Ascending aorta (tissue), 2 donors: ENCODE data around the gene BCL10. TPM values are rescaled to one million over a fixed set of nuclear protein-coding genes. Genes with fewer than 3 reads are reported as not detected.
A peak's percentile ranks its signal among the peaks of the same experiment; 100 is the strongest.

ENCODE experiments used
- DNase-seq, 2 donors: peaks; one replicate each; pipeline ENCODE4 v3.0.0-alpha.2; 2019; ENCODE audit warnings: low spot score in 2 of 2
- H3K27ac ChIP-seq, 2 donors: fragments of 200-600 bp; sonication (generic); one replicate each; pipeline ENCODE4 v1.5.1; 2016 to 2017; ENCODE audit warnings: mild to moderate bottlenecking in 1 of 2
- H3K27me3 ChIP-seq: fragments of 200-600 bp; sonication (generic); one replicate; pipeline ENCODE4 v1.5.1; 2017
- H3K36me3 ChIP-seq, 2 donors: fragments of 200-600 bp; sonication (generic); one replicate each; pipeline ENCODE4 v1.5.1; 2016
- H3K4me1 ChIP-seq, 2 donors: fragments of 200-600 bp; sonication (generic); one replicate each; pipeline ENCODE4 v1.5.1; 2016 to 2017; ENCODE audit warnings: mild to moderate bottlenecking in 1 of 2
- H3K4me3 ChIP-seq, 2 donors: fragments of 200-600 bp; sonication (generic); one replicate each; pipeline ENCODE4 v1.5.1; 2016 to 2017; ENCODE audit warnings: mild to moderate bottlenecking in 1 of 2
- H3K9me3 ChIP-seq, 2 donors: fragments of 200-600 bp; sonication (generic); one replicate each; pipeline ENCODE4 v1.5.1; 2016
- intact Hi-C: fragments of 100-400 bp; cut with DNase I; formaldehyde crosslinking; loops from one replicate; pipeline ENCODE4 v1.15.1; 2023
- total RNA-seq: library from RNA; depleted of rRNA; stranded (reverse); fragments of >200 nt; gene quantifications from one replicate; pipeline ENCODE4 v1.1.0, GENCODE V29; 2016
- TF ChIP-seq, protein P1 (sequence below), 3 experiments: fragments of 200-600 bp in 2 of 3; fragments of 450-650 bp in 1 of 3; sonication (generic) in 2 of 3; IDR thresholded peaks; one replicate each; pipeline ENCODE4 v1.5.1; 2016 to 2019; ENCODE audit warnings: antibody characterized with exemption in 3 of 3, mild to moderate bottlenecking in 1 of 3, moderate library complexity in 1 of 3

BCL10 gene
- total RNA-seq, 1 donor from 2014 or later = 3.7 TPM

GRCh38 chr1:85220756-85221201 lies 55.7 kb downstream of the BCL10 start:
- TF ChIP-seq, protein P1, sequence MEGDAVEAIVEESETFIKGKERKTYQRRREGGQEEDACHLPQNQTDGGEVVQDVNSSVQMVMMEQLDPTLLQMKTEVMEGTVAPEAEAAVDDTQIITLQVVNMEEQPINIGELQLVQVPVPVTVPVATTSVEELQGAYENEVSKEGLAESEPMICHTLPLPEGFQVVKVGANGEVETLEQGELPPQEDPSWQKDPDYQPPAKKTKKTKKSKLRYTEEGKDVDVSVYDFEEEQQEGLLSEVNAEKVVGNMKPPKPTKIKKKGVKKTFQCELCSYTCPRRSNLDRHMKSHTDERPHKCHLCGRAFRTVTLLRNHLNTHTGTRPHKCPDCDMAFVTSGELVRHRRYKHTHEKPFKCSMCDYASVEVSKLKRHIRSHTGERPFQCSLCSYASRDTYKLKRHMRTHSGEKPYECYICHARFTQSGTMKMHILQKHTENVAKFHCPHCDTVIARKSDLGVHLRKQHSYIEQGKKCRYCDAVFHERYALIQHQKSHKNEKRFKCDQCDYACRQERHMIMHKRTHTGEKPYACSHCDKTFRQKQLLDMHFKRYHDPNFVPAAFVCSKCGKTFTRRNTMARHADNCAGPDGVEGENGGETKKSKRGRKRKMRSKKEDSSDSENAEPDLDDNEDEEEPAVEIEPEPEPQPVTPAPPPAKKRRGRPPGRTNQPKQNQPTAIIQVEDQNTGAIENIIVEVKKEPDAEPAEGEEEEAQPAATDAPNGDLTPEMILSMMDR (IDR thresholded peaks at IDR 0.05) = no peak
- H3K36me3 ChIP-seq = no peaks in the 10 kb centered on the region
- peak overlapping the region; percentile 39 to 59 for H3K27ac ChIP-seq
- H3K27me3 ChIP-seq = no peaks in the 10 kb centered on the region
- H3K4me1 ChIP-seq = peaks cover 3 to 10% of the 10 kb centered on the region in 2 donors
- intact Hi-C loops = no loop called here
- DNase-seq = no peak
- H3K4me3 ChIP-seq = no peak overlapping the region
- no peaks in the 10 kb centered on the region for H3K9me3 ChIP-seq

- no peaks in the 10 kb centered on the region for H3K27me3 ChIP-seq
- peaks cover 3 to 8% of the 10 kb centered on the region in 2 donors for H3K4me1 ChIP-seq
- intact Hi-C loops = no loop called here
- peak overlapping the region; percentile 39 to 59 for H3K27ac ChIP-seq
- no peaks in the 10 kb centered on the region for H3K36me3 ChIP-seq
- no peaks in the 10 kb centered on the region for H3K9me3 ChIP-seq
- TF ChIP-seq, protein P1 (IDR thresholded peaks at IDR 0.05) = no peak
- no peak overlapping the region for H3K4me3 ChIP-seq
- DNase-seq = no peak
These were observed 56.4 kb downstream of the BCL10 start for GRCh38 chr1:85219853-85220610.

DNA sequence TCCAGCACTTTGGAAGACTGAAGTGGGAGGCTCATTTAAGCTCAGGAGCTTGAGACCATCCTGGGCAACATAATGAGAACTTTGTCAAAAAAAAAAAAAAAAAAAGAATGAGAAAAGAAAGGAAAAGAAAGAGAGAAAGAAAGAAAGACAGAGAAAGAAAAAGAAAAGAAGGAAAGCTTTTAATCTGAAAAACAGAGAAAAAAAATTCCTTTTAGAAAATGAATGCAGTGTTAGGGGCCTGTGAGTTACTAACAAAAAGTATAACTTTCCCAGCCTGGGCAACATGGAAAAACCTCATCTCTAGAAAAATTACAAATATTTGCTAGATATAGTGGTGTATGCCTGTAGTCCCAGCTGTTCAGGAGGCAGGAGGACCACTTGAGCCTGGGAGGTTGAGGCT lies 59.7 kb downstream of the BCL10 start:
- H3K36me3 ChIP-seq = no peaks in the 10 kb centered on the region
- no peaks in the 10 kb centered on the region for H3K9me3 ChIP-seq
- no peak for DNase-seq
- H3K27ac ChIP-seq = no peak overlapping the region
- no peaks in the 10 kb centered on the region for H3K27me3 ChIP-seq
- H3K4me3 ChIP-seq = no peak overlapping the region
- peaks cover 3% of the 10 kb centered on the region in 2 donors for H3K4me1 ChIP-seq
- intact Hi-C loops = no loop called here
- TF ChIP-seq, protein P1 (IDR thresholded peaks at IDR 0.05) = no peak

Other genes starting within 250 kb of the BCL10 start
- gene MCOLN3, start 228.1 kb downstream of the BCL10 start, total RNA-seq = 0.32 TPM
- gene SYDE2, start 75.6 kb downstream of the BCL10 start, total RNA-seq = 0.43 TPM
- gene C1orf52, start 17.0 kb downstream of the BCL10 start, total RNA-seq = 2.3 TPM
- 8.5 TPM for gene DDAH1, start 188.5 kb upstream of the BCL10 start, total RNA-seq